Loucy (cell line): ENCODE data around the gene GATC.

Source experiments
- H2AFZ ChIP-seq: fragments of 200-600 bp; sonication (generic); 2 replicates; pipeline ENCODE4 v1.6.0; 2016; ENCODE audit warnings: antibody characterized with exemption, mild to moderate bottlenecking, low read length, moderate library complexity
- H3F3A ChIP-seq: fragments of 200-600 bp; 2 replicates; pipeline ENCODE4 v1.6.0; 2016; ENCODE audit warnings: antibody characterized with exemption, low read depth, mild to moderate bottlenecking
- H3K27me3 ChIP-seq: fragments of 200-600 bp; sonication (generic); 2 replicates; pipeline ENCODE4 v1.6.1; 2014; ENCODE audit warnings: low read length, mild to moderate bottlenecking; ENCODE audit not compliant: insufficient read depth, poor library complexity, severe bottlenecking
- H3K36me3 ChIP-seq: fragments of 200-600 bp; sonication (generic); 2 replicates; pipeline ENCODE4 v1.6.1; 2016; ENCODE audit warnings: low read length; ENCODE audit not compliant: insufficient read depth
- H3K4me1 ChIP-seq: fragments of 200-600 bp; sonication (generic); 2 replicates; pipeline ENCODE4 v1.5.1; 2014; ENCODE audit warnings: low read length, mild to moderate bottlenecking; ENCODE audit not compliant: insufficient read depth, poor library complexity, severe bottlenecking
- H3K4me2 ChIP-seq: fragments of 200-600 bp; sonication (generic); 2 replicates; pipeline ENCODE4 v1.6.0; 2014; ENCODE audit warnings: antibody characterized with exemption, low read length, low read depth, mild to moderate bottlenecking; ENCODE audit not compliant: poor library complexity, severe bottlenecking
- H3K4me3 ChIP-seq: fragments of 200-600 bp; sonication (generic); 2 replicates; pipeline ENCODE4 v1.5.1; 2014; ENCODE audit warnings: low read length, mild to moderate bottlenecking, mixed read lengths; ENCODE audit not compliant: poor library complexity, severe bottlenecking
- H3K79me2 ChIP-seq: fragments of 200-600 bp; sonication (generic); 2 replicates; pipeline ENCODE4 v1.6.1; 2014; ENCODE audit warnings: low read length; ENCODE audit not compliant: insufficient read depth
- H3K9ac ChIP-seq: fragments of 200-600 bp; sonication (generic); 2 replicates; pipeline ENCODE4 v1.6.0; 2014; ENCODE audit warnings: mild to moderate bottlenecking, low read depth, low read length, moderate library complexity; ENCODE audit not compliant: poor library complexity, severe bottlenecking
- H3K9me2 ChIP-seq: fragments of 200-600 bp; sonication (generic); replicated peaks from 2 replicates; pipeline ENCODE4 v1.6.1; 2016; ENCODE audit warnings: low read depth, low read length, mixed read lengths
- H3K9me3 ChIP-seq: fragments of 200-600 bp; sonication (generic); 2 replicates; pipeline ENCODE4 v1.6.1; 2014; ENCODE audit warnings: mild to moderate bottlenecking, antibody characterized with exemption, low read length, low read depth; ENCODE audit not compliant: insufficient read depth
- H4K20me1 ChIP-seq: fragments of 200-600 bp; sonication (generic); 2 replicates; pipeline ENCODE4 v1.6.0; 2014; ENCODE audit warnings: antibody characterized with exemption, low read length, mild to moderate bottlenecking; ENCODE audit not compliant: insufficient read depth, poor library complexity, severe bottlenecking
- EZH2phosphoT487 ChIP-seq: fragments of 200-600 bp; IDR thresholded peaks from 2 replicates; pipeline ENCODE4 v1.6.1; 2018; ENCODE audit warnings: antibody characterized with exemption, mild to moderate bottlenecking, moderate library complexity, borderline replicate concordance
- TF ChIP-seq, protein P1 (sequence below): fragments of 200-600 bp; sonication (generic); conservative IDR thresholded peaks from 2 replicates; pipeline ENCODE4 v1.5.1; 2014; ENCODE audit warnings: mild to moderate bottlenecking, antibody characterized with exemption, low read length

The GATC gene, protein sequence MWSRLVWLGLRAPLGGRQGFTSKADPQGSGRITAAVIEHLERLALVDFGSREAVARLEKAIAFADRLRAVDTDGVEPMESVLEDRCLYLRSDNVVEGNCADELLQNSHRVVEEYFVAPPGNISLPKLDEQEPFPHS

DNA sequence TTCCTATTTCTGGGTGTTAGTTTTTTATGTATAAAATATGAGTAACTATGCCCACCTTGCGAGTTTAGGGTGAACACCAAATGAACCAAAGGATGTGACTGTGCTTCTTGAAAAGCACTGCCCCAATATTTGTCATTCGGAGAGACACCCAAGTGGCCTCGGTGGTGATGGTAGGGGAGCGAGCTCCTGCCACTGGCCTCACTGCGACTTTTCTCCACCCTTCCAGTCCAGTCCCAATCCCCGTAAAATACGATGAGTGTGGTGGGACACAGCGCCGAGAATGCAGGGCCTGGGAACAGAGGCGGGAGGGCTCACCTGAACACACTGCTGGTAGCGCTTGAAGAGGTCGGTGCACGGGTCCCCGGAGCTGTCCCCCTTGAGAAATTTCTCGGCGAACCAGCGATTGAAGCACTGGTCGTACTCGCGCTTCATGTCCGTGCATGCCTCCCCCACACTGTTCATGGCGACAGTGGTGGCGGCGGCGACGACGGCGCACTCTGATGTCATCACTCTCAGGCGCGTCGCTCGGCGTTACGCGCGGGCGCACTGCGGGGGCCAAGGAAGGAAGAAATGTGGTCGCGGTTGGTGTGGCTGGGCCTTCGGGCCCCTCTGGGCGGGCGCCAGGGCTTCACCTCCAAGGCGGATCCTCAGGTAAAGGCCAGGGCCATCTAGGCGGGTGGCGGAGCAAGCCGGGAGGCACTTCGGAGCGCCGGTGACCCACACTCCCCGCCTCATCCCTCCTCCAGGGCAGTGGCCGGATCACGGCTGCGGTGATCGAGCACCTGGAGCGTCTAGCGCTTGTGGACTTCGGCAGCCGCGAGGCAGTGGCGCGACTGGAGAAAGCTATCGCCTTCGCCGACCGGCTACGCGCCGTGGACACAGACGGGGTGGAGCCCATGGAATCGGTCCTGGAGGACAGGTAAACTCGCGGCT is at the start of gene GATC, which contains the start of gene TRIAP1:
Gene GATC, plus strand, starts transcription at position 534 of the 933 bp plus-strand sequence. Its CDS starts 37 bp downstream, at position 571.
Gene TRIAP1, minus strand, starts transcription at position 474 of the 933 bp plus-strand sequence. Its CDS starts 12 bp downstream, at position 462.
- peak within 1 kb of the TSS; percentile 87 for H3K4me3 ChIP-seq
- peak within 1 kb of the TSS; percentile 98 for H3K9ac ChIP-seq
- H3K4me2 ChIP-seq = peak within 1 kb of the TSS; percentile 92
- peaks cover 84% of the 10 kb centered on the region for H3K79me2 ChIP-seq
- peaks cover 18% of the 10 kb centered on the region for H3K4me1 ChIP-seq
- H3F3A ChIP-seq = no peaks in the 10 kb centered on the region
- H3K9me3 ChIP-seq = no peaks in the 10 kb centered on the region
- H2AFZ ChIP-seq = peak within 1 kb of the TSS; percentile 81
- H4K20me1 ChIP-seq = peaks cover 11% of the 10 kb centered on the region
- peaks cover 6% of the 10 kb centered on the region; the same call in 1 of the 2 replicates for H3K36me3 ChIP-seq
- H3K9me2 ChIP-seq = no peaks in the 10 kb centered on the region
- TF ChIP-seq EZH2phosphoT487 = no peak
- H3K27me3 ChIP-seq = no peaks in the 10 kb centered on the region

DNA sequence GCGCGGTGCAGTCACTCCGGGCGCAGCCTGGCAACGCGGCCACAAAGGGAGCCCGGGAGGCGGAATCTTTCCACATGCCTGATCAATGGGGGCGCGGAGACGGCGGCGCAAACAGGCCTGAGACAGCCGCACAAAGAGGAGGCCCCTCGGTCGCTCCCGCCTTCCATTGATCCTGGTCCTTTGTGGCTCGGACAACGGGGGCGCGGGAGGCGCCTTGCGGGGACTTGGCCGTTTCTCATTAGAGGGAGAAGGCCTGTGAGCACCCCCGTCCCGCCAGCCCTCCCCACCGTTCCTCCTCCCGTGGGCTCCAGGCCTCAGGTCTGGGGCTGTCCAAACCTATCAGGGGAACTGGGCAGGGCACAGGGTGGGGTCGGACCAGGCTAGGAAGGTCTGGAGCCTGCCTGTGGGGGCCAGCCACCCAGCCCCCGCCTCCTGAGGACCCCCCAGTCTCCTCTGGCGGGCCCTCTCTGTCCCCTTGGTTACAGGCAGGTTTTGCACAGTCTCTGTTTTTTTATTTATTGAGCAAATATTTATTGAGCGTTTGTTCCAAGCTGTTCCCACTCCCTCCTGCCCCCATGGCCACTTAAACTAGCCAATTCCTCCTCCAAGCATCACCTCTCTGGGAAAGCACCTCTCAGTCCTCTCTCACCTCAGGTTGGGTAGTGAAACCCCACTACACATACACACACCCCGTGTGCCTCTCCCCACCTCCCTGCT is 48.3 kb upstream of the GATC start:
- no peaks in the 10 kb centered on the region for H3F3A ChIP-seq
- H3K79me2 ChIP-seq = no peaks in the 10 kb centered on the region
- H3K36me3 ChIP-seq = no peaks in the 10 kb centered on the region
- no peak overlapping the region for H3K9ac ChIP-seq
- H3K4me1 ChIP-seq = no peaks in the 10 kb centered on the region
- H4K20me1 ChIP-seq = no peaks in the 10 kb centered on the region
- H3K27me3 ChIP-seq = no peaks in the 10 kb centered on the region
- H3K4me3 ChIP-seq = no peak overlapping the region
- TF ChIP-seq, protein P1, sequence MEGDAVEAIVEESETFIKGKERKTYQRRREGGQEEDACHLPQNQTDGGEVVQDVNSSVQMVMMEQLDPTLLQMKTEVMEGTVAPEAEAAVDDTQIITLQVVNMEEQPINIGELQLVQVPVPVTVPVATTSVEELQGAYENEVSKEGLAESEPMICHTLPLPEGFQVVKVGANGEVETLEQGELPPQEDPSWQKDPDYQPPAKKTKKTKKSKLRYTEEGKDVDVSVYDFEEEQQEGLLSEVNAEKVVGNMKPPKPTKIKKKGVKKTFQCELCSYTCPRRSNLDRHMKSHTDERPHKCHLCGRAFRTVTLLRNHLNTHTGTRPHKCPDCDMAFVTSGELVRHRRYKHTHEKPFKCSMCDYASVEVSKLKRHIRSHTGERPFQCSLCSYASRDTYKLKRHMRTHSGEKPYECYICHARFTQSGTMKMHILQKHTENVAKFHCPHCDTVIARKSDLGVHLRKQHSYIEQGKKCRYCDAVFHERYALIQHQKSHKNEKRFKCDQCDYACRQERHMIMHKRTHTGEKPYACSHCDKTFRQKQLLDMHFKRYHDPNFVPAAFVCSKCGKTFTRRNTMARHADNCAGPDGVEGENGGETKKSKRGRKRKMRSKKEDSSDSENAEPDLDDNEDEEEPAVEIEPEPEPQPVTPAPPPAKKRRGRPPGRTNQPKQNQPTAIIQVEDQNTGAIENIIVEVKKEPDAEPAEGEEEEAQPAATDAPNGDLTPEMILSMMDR = no peak
- no peak for TF ChIP-seq EZH2phosphoT487
- H3K9me3 ChIP-seq = no peaks in the 10 kb centered on the region
- no peak overlapping the region for H2AFZ ChIP-seq
- no peak overlapping the region for H3K4me2 ChIP-seq
- no peaks in the 10 kb centered on the region for H3K9me2 ChIP-seq

DNA sequence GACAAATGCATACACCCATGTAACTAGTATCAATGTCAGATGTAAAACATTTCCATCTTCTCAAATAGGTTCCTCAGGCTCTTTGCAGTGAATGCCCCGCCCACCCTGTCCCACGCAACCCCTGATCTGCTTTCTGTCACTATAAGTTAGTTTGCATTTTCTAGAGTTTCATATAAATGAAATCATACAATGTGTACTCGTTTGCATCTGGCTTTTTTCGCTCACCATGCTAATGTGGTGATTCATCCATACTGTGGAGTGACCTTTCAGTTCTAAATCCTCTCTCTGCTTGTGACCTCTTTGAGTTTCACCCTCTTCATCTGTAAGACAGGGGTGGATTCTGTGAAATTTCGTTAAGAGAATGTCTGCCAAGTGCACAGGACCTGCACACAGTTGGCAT is 46.7 kb upstream of the GATC start:
- no peak overlapping the region for H3K9ac ChIP-seq
- no peaks in the 10 kb centered on the region for H3F3A ChIP-seq
- H3K79me2 ChIP-seq = no peaks in the 10 kb centered on the region
- H3K36me3 ChIP-seq = no peaks in the 10 kb centered on the region
- no peaks in the 10 kb centered on the region for H3K9me2 ChIP-seq
- no peaks in the 10 kb centered on the region for H3K27me3 ChIP-seq
- no peaks in the 10 kb centered on the region for H3K4me1 ChIP-seq
- H2AFZ ChIP-seq = no peak overlapping the region
- H4K20me1 ChIP-seq = no peaks in the 10 kb centered on the region
- TF ChIP-seq, protein P1 = no peak
- TF ChIP-seq EZH2phosphoT487 = no peak
- H3K4me3 ChIP-seq = no peak overlapping the region
- no peak overlapping the region for H3K4me2 ChIP-seq
- no peaks in the 10 kb centered on the region for H3K9me3 ChIP-seq
